Measurements from ENCODE around the gene REXO4.

- no peak for TF ChIP-seq CTCF (IDR thresholded peaks at IDR 0.05)
- no peak for TF ChIP-seq POLR2A (IDR thresholded peaks at IDR 0.05)
Observed at GRCh38 chr9:133420392-133420827, 2.6 kb upstream of the REXO4 start.
